Measurements from ENCODE around the gene RAB10. TPM values are rescaled to one million over a fixed set of nuclear protein-coding genes. Genes with fewer than 3 reads are reported as not detected.
A peak's percentile ranks its signal among the peaks of the same experiment; 100 is the strongest.

Gene RAB10
- total RNA-seq, 1 donor from 2014 or later = 86.5 TPM

DNA sequence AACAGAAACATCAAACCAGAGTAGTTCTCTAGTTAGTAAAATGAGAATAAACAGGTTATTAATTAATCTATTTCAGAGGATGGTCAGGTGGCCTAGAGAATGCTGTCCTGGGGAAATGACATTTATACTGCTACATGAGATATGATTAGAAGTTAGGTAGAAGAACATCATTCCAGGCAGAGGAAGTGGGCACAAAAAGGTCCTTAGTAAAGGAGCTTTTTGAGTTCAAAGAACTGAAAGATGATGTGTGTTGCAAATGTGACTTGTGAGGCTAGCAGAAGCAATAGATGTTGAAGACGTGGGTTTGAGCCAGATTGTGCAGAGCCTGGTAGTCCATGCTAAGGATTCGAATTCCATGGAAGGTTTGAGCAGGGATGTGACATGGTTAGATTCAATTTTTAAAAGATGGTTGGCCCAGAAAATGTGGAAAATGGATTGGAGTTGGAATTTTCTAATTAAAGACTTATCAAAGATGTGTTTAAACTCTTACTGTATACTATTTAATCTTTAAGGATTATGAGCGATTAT lies 34.2 kb downstream of the RAB10 start:
- Mint-ChIP-seq H3K4me1 (peaks cover 10% of the 10 kb centered on the region), H3K27me3 (ENCODE audit: low read depth) (no peaks in the 10 kb centered on the region), H3K9me3 (no peaks in the 10 kb centered on the region), H3K27ac (no peak overlapping the region), H3K4me3 (no peak overlapping the region), H3K36me3 (peaks cover 7% of the 10 kb centered on the region)
- DNase-seq (ENCODE audit: low spot score in 2 of 2, unreplicated experiment in 2 of 2) = no peak
- TF ChIP-seq, protein P1, sequence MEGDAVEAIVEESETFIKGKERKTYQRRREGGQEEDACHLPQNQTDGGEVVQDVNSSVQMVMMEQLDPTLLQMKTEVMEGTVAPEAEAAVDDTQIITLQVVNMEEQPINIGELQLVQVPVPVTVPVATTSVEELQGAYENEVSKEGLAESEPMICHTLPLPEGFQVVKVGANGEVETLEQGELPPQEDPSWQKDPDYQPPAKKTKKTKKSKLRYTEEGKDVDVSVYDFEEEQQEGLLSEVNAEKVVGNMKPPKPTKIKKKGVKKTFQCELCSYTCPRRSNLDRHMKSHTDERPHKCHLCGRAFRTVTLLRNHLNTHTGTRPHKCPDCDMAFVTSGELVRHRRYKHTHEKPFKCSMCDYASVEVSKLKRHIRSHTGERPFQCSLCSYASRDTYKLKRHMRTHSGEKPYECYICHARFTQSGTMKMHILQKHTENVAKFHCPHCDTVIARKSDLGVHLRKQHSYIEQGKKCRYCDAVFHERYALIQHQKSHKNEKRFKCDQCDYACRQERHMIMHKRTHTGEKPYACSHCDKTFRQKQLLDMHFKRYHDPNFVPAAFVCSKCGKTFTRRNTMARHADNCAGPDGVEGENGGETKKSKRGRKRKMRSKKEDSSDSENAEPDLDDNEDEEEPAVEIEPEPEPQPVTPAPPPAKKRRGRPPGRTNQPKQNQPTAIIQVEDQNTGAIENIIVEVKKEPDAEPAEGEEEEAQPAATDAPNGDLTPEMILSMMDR (IDR thresholded peaks at IDR 0.05; ENCODE audit: unreplicated experiment) = no peak

DNA sequence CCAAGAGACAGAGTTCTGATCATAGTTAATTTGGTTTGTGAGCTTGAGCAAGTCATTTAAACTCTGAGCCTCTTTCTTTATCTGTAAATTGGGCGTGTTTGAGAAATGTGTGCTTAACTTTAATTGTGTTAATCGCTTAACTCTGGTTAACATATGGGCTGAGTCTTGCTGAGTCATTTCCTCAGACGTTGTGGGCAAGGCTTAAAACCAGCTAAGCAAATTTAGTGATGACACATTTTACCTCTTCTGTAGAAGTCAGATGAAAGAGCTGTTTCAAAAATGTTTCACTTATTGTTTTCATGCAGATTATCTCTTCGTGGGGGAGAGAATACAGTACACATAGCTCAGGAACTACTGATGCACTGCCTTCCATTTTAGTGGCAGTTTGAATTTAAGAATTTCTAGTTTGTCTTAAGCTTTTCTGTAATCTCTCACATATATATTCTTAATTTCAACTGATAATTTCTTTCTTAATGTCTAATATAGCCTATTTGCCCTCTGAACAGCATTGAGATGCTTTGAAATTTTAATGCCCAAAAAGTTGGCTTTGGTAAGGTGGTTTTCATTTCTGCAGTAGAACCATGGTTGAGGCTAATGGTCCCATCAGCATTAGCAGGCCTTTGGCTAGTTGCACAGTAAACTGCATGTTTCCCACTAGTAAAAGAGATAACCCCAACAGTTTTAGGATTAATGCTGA lies 34.9 kb downstream of the RAB10 start:
- H3K27me3 Mint-ChIP-seq (ENCODE audit: low read depth) = no peaks in the 10 kb centered on the region
- peaks cover 6% of the 10 kb centered on the region for H3K36me3 Mint-ChIP-seq
- TF ChIP-seq, protein P1 (IDR thresholded peaks at IDR 0.05; ENCODE audit: unreplicated experiment) = no peak
- DNase-seq (ENCODE audit: low spot score in 2 of 2, unreplicated experiment in 2 of 2) = no peak
- H3K4me1 Mint-ChIP-seq = peaks cover 10% of the 10 kb centered on the region
- no peaks in the 10 kb centered on the region for H3K9me3 Mint-ChIP-seq
- H3K4me3 Mint-ChIP-seq = no peak overlapping the region
- H3K27ac Mint-ChIP-seq = no peak overlapping the region

DNA sequence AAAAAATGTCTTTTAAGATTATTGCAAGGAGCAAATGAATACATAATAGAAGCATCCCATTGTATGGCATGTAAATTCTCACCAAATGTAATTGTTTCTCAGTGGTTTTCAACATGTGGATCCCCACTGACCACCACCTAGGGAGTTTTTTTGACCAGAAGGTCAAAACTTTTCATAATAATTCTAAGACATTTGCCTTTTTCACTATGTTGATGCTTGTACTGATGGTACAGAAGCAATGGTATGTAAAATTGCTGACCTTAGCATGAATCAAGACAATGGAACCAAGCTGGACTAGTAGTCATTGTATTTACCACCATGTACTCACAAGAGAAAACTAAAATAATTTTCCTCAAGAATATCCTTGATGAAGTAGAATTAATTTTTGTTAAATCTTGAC lies 36.8 kb downstream of the RAB10 start:
- TF ChIP-seq, protein P1 (IDR thresholded peaks at IDR 0.05; ENCODE audit: unreplicated experiment) = no peak
- Mint-ChIP-seq H3K4me3 (no peak overlapping the region), H3K27ac (no peak overlapping the region), H3K36me3 (peaks cover 6% of the 10 kb centered on the region), H3K4me1 (peaks cover 25% of the 10 kb centered on the region), H3K9me3 (no peaks in the 10 kb centered on the region), H3K27me3 (ENCODE audit: low read depth) (no peaks in the 10 kb centered on the region)
- DNase-seq (ENCODE audit: low spot score in 2 of 2, unreplicated experiment in 2 of 2) = no peak

DNA sequence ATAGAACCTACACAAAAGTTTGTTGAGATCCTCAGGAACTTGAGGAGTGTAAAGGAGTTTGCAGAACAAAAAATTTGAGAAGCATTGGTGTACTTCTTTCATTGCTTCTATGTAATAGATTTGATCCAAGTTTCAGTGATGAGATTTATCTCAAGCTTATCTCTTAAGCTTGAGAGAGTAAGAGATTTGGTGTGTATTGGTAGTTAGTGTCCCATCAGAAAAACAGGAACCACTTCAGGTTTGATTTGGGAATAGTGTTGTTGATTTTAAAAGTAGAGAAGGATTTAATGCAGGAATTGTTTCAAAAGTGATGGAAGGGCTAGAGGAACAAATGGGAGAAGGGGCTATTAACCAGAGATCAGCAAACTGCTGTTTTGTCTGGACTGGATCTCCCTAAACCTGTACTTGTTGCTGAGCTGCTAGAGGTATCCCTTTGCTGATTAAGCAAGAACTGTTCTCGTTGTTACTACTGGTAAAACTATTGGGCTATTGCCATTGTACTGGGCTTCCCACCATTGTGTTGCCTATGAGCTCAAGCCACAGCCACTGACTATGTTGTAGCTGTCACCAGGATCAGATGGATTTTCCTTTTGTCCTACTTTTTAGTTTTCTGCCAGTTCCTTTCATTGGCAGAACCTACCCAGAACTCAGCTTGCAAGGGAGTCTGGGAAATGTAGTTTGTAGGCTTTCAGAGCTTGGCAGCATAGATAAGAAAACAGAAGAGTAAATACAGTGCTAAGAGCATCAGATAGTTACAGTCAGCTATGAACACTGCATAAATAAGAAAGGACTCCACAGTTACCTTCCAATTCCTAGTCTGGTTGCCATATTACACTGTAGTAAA lies 39.3 kb downstream of the RAB10 start:
- TF ChIP-seq, protein P1 (IDR thresholded peaks at IDR 0.05; ENCODE audit: unreplicated experiment) = no peak
- Mint-ChIP-seq H3K4me3 (no peak overlapping the region), H3K4me1 (peaks cover 30% of the 10 kb centered on the region), H3K27ac (no peak overlapping the region), H3K9me3 (no peaks in the 10 kb centered on the region), H3K27me3 (ENCODE audit: low read depth) (no peaks in the 10 kb centered on the region), H3K36me3 (no peaks in the 10 kb centered on the region)
- no peak for DNase-seq (ENCODE audit: low spot score in 2 of 2, unreplicated experiment in 2 of 2)

DNA sequence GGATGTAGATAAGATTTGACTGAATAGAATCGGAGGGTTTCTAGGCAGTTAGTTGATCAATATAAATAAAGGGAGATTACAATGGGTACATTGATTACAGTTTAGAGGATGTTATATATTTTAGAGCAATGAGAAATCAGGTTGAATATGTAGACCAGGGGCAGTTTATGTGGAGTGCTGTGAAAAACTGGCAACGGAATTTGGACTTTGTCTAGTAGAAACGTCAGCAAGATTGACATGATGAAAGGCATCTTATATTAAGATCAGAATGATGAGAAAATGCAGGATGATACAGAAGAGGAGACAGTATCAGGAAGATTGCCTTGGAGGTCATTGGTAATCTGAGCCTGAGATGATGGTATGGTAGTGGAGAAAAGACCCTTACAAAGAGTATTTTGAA lies 39.9 kb downstream of the RAB10 start:
- TF ChIP-seq, protein P1 (IDR thresholded peaks at IDR 0.05; ENCODE audit: unreplicated experiment) = no peak
- H3K4me1 Mint-ChIP-seq = peaks cover 27% of the 10 kb centered on the region
- peaks cover 6% of the 10 kb centered on the region for H3K36me3 Mint-ChIP-seq
- no peaks in the 10 kb centered on the region for H3K27me3 Mint-ChIP-seq (ENCODE audit: low read depth)
- H3K27ac Mint-ChIP-seq = peak overlapping the region; percentile 2
- peaks cover 5% of the 10 kb centered on the region for H3K9me3 Mint-ChIP-seq
- no peak overlapping the region for H3K4me3 Mint-ChIP-seq
- no peak for DNase-seq (ENCODE audit: low spot score in 2 of 2, unreplicated experiment in 2 of 2)

Measured in mesothelial cell of epicardium (in vitro differentiated cells).